Activated T-helper 1 cell treated with anti-CD3 and anti-CD28 coated beads, Interleukin-2, amount 50 U/mL, for 16 hours (primary cell): Measurements from ENCODE around the gene SLC30A3.
"Not testable (repeated sequence)": the region's sequence is repeated elsewhere in the genome, so short reads cannot be mapped to it uniquely, and the experiment has no call there.

Source experiments
- DNase-seq, 2 donors: peaks; one replicate each; pipeline ENCODE4 v3.0.0-alpha.2; 2020; ENCODE audit warnings: low read depth in 1 of 2, low spot score in 1 of 2

SLC30A3 gene

DNA sequence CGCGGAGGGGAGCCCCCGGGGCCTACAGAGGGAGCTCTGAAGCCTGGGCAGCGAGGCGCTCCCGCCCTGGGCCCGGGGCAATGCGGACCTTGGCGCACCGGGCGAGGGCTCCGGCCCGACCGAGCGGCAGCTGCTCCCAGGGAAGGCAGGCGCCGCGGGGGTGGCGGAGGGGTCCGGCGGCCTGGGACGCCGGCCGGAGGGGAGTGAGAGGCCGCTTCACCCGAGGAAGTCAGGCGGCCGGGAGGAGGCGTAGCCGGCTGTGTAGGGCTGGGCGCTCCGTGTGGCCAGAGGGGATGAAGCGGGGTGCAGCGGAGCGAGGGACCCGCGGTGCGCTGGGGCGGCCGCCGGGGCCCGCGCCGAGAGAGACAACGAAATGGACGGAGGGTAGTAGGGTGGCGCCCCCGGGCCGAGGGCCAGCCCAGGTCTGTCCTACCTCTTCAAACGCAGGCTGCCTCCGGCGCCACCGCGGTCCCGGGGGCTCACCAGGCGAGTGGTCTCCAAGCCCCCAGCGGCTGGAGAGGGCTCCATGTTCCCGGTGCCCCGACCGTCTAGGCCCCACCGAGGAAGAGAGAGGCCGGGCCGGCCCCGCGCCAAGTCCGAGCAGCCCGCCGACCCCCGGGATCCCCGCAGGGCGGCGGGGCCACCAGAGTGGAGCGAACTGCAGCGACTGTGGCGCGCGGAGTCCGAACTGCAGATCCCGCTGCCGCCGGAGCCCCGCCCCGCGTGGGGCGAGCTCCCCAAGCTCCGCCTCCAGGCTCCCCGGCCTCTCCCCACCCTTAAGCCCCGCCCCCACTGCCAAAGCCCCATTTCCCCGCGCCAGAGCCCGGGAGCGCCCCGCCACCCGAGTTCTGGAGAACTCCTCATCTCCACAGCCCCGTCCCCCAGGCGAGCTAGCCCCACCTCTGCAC is at the start of gene SLC30A3:
SLC30A3 (minus strand) TSS at position 669 of the 908 bp plus-strand sequence; CDS start at position 528, 141 bp downstream.
- DNase-seq = peak; percentile 33 to 51

DNA sequence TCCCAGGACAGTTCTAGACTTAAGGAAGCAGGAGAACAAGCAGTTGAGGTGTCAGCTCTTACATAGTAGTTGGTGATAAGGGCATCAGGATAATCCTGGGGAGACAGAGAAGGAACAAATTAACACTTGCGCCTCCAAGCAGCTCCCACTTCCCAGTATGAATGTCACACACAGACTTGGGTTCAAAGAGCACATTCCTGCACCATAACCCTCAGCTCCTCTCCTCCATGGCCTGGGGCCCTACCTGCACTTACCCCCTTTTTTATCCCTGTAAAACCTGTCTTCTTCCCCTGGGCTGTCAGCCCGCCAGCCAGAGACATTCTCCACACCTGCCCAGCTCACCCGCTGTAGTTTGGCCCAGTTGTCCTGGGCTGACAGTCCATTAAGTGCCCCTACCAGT is 49.3 kb upstream of the SLC30A3 start:
- DNase-seq = no peak

DNA sequence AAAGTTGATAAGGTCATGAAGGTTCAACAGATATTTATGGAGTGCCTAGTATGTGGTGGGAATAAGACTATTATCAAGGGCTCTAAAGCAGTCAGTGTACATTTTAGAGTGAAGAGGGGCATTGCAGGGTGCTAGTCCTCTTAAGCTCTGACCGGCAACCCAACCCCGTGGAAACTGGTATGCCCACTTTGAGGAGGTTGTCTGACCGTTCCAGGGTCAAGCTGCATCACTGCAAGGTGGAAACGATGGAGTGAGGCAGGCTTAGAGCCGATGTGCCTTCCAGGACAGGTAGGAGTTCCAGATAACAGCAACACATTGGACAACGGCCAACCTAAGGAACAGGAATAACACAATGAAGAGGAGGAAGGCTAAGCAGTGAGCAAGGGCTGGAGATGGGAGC is 46.8 kb upstream of the SLC30A3 start:
- DNase-seq = no peak

GRCh38 chr2:27308359-27308881 is 45.6 kb upstream of the SLC30A3 start, which contains the start of gene UCN:
UCN (minus strand) TSS chr2:27308445; CDS start chr2:27307895, 550 bp downstream.
- DNase-seq = no peak

DNA sequence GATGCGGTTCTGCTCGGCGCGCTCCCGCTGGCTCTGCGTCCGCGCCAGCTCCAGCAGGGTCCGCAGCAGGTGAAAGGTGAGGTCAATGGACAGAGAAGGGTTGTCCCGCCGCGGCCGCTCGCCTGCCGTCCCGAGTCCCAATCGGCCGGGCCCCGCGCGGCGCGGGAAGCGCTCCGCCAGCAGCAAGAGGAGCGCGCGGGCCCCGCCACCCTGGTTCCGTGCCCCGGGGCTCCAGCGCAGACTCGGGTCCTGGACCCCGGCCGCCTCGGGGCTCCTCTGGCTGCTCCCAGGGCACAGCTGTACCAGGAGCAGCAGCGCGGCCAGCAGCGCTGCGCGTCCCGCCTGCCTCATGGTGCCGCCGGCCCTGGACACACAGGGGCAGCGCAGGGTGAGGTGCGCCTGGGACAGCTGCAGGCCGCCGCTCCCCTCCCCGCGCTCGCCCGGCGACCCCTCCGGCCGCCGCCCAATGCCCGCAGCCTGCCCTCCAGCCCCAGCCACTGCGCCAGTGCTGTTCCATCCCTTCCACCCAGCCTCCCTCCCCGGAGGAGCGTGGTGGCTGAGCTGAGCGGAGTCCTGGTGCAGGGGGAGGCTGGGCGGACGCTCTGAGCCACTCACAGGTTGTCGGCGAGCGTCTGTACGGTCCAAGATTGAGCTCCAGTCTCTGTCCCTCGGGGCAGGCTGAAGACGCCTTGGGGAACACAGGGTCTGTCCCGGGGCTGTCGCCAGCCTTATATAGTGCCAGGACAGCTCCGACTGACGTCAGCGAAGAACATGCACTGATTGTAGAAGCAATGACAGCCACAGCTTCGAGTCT is 44.9 kb upstream of the SLC30A3 start:
- no peak for DNase-seq

GRCh38 chr2:27307287-27307544 is 44.4 kb upstream of the SLC30A3 start:
- no peak for DNase-seq

DNA sequence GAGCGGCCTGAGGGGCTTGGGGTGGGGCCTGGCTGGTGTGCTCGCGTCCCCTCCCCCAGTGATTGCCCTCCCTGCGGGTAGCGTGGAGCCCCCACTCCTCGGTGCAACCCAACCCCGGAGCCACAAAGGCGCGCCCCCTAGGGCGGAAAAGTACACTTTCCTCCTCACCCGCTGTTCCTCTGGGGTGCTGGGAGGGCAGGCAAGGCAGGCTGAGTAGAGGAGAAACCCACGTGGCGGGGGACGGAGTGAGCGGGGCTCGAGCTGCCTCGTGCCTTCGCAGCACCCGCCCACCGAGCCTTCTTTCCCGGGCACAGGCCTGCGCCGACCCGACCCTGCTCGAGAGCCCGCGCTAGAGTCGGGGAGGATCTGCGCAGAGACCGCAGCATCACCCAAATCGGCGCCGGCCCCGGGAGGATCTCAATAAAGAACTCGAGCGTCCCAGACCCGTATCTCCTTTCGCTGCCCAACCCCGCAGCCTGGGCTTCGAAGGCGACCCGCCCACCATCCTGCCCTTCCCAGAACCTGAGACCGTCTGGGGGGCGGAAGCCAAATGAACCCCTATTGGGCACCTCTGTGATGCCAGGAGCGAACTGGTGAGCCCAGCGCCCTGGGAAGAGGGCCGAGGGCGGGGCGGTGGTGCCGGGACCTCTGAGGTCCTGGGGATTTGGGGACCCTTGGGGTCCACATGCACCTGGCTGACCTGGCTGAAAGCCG is 43.9 kb upstream of the SLC30A3 start:
- no peak for DNase-seq

DNA sequence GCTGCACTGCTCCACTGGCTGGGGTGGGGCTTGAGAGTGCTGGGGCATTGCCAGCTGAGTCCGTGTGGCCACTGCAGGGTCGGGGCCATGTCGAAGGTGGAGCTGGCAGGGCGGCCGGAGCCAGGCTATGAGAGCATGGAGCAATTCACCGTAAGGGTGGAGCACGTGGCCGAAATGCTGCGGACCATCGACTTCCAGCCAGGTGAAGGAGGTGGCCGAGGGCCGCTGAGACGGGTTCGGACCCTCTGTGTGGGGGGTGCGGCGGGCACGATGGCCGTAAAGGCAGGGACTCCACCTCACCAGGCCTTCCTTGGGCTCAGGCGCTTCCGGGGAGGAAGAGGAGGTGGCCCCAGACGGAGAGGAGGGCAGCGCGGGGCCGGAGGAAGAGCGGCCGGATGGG is 43.3 kb upstream of the SLC30A3 start:
- no peak for DNase-seq

- no peak for DNase-seq
Observed at GRCh38 chr2:27305516-27305915, 42.7 kb upstream of the SLC30A3 start.

- DNase-seq = no peak
Observed at GRCh38 chr2:27304488-27305240, 41.8 kb upstream of the SLC30A3 start.

DNA sequence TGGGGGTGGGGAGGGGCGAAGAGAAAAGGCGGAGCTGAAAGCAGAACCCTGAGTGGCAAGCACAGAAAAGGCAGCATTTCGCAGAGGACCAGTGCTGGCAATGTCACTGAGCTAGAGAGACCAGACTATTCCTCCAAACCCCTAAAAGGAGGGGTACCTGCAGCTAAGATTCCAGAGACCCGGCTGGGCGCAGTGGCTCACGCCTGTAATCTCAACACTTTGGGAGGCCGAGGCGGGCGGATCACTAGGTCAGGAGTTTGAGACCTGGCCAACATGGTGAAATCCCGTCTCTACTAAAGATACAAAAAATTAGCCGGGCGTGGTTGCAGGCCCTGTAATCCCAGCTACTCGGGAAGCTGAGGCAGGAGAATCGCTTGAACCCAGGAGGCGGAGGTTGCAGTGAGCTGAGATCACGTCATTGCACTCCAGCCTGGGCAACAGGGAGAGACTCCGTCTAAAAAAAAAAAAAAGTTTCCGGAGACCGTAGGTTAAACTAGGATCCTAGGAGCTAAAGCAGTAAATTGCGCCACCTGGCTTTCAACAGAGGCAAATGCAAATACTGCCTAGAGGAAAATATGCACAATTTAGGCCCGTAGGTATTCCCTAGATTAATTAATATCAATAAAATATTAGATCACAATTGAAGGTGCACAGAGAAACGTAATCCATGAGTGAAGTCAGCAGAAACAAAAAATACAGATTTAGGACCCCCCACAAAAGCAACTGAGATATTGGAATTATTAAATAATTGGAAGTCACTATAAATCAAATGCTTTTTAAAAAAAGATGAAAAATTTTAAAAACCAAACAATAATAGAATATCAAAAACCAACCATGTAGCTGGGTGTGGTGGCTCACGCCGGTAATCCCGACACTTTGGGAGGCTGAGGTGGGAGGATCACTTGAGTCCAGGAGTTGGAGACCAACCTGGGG is 40.5 kb upstream of the SLC30A3 start:
- DNase-seq = no peak

DNA sequence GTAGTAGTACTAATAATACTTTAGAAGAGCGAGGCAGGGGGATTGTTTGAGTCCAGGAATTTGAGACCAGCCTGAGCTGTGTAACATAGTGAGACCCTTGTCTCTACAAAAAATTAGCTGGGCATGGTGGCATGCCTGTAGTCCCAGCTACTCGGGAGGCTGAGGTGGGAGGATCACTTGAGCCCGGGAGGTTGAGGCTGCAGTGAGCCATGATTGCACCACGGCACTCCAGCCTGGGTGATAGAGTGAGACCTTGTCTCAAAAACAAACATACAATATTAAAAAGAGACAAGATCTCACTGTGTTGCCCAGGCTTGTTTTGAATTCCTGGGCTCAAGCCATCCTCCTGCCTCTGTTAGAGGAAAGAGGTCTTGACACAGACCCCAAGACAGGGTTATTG is 37.8 kb upstream of the SLC30A3 start:
- DNase-seq = not testable (repeated sequence)

GRCh38 chr2:27298391-27299080 is 35.7 kb upstream of the SLC30A3 start:
- DNase-seq = no peak

DNA sequence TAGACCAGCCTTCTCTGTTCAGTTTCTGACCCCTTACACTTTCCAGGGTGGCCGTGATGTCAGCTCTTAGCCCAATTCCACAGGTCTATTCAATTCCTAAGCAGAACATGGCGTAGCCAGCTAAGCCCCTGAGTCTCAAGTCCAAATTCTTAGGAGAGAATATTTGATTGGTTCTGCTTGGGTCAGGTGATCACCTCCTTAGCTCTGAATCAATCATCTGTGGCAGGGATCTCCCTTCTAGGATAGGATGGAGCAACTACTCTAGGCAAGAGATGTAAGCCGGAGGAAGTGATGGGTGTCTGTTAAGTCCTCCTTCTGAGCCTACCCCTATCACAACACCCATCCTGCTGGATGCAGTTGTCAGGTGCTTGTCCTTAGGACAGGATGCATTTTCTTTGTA is 34.3 kb upstream of the SLC30A3 start:
- no peak for DNase-seq

DNA sequence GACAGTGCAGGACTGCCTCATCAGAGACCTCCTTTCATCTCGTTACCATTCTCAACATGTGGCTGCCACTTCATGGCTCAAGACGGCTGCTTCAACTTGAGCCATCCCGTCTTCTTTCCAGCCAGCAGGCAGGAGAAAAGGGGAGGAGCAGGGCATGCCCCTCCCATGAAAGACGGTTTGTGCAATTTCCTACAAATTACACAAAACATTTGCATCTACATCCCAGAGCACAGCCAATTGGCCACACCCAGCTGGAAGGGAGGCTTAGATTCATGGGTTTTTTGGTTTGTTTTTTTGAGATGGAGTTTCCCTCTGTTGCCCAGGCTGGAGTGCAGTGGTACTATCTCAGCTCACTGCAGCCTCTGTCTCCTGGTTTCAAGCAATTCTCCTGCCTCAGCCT is 33.6 kb upstream of the SLC30A3 start:
- DNase-seq = no peak

GRCh38 chr2:27294928-27295327 is 32.1 kb upstream of the SLC30A3 start:
- DNase-seq = no peak

DNA sequence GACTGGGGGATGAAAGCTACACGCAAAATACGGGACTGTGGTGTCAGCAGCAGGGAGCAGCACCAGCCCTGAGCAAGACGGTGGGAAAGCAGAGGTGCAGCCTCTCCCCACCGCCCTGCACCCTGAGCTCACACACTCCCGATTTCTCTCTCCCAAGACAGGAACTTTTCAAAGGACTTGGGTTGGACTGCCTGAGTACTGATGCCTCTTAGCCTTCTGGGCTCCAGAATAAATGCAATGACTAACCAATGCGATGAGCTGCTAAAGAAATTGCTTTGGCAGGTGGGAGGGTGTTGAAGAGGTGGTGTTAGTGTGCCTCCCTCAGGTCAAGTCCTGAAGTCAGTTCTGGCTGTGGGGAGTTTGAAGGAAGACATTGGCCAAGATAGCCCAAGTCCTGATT is 29.0 kb upstream of the SLC30A3 start:
- no peak for DNase-seq

DNA sequence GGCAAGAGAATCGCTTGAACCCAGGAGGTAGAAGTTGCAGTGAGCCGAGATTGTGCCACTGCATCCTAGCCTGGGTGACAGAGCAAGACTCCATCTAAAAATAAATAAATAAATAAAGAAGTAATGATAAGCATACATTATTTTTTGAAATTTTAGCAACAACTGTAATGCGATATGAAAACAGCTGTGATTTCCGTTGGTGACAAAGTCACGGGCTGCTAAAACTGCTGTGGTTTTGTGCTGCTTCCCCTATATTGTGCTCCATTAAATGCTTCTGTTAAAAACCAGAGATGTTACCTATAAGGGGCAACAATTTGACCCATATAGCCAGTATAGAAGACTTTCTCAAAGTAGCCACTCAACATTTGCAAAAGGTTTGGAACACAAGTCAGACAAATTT is 27.7 kb upstream of the SLC30A3 start:
- no peak for DNase-seq

DNA sequence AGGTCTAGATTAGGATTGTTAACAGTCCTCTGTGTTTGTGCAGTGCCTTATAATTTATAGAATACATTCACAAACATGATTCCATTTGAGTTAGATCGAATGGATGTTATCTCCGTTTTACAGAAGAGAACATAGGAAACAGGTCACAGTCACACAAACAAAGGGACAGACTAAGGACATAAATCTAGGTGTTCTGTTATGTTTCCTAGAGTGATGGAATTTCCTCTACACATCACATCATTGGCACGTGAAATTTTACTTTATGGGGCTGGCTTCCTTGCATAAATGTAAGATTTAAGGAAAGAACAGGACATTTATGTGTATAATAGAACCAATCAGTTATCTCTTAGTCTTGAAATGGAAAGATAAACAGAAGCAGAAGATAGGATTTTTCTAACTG is 25.8 kb upstream of the SLC30A3 start:
- no peak for DNase-seq
